Measurements from ENCODE around the gene UQCRHL.

The UQCRHL gene

DNA sequence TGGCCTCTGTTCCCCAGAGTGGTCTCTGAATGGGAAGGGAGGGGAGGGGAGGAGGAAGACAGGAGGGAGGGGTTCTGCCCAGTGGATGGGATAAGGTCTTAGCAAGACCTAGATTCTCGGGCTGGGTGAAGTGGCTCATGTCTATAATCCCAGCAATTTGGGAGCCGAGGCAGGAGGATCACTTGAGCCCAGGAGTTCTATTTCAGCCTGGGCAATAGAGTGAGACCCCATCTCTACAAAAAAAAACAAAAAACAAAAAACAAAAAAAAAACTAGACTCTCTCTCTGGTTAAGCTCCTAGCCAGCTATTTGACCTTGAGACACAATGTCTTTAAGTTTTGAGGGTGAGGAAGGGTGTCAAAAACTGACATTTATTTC lies 11.4 kb downstream of the UQCRHL start:
- DNase-seq = no peak

DNA sequence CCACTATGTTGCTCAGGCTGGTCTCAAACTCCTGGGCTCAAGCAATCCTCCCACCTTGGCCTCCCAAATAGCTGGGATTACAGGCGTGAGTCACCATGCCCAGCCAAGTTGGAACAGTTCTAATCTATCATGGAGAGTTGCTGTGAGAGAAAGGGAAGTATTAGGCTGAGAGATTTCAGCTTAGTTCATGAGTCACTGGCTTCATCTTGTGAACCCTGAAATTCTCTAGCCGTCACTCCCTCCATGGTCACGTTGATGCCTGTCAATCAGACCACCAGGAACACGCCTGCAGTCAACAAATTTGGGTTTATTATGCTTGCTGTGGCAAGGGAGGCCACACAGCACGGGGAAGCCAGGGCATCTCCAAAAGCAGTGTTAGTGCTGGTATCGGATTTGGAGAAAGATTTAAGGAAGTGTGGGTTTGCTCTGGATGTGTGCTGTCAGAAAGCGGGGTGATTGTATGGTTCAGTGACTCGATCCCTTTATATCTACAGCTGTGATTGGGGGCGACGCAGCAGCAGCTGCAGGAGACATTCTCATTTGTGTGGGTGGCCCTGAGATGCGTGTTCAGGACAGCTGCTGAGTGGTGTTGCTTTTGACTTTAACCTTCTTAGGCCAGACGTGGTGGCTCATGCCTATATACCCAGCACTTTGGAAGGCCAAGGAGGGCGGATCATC lies 18.7 kb downstream of the UQCRHL start:
- no peak for DNase-seq

DNA sequence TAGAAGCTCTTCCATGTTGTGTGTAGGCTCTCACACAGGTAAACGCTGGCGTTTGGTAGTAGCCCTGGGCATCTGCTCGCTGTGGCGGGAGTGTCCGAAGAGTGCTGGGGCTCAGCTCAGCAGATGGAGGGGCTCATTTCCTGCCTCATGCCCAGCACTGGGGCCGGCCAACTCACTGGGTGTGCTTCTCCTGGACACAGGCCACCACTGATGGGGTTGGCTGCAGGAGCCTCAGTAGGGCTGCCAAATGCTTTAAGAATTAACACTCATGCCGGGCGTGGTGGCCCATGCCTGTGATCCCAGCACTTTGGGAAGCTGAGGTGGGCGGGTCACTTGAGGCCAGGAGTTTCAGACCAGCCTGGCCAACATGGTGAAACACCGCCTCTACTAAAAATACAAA lies 20.9 kb downstream of the UQCRHL start:
- no peak for DNase-seq

DNA sequence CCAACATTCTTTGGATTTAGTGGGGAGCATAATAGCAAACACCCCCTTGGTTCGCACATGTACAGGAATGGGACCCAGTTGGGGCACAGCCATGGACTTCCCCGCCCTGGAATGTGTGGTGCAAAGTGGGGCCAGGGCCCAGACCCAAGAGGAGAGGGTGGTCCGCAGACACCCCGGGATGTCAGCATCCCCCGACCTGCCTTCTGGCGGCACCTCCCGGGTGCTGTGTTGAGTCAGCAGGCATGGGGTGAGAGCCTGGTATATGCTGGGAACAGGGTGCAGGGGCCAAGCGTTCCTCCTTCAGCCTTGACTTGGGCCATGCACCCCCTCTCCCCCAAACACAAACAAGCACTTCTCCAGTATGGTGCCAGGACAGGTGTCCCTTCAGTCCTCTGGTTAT lies 21.8 kb downstream of the UQCRHL start:
- DNase-seq = no peak

DNA sequence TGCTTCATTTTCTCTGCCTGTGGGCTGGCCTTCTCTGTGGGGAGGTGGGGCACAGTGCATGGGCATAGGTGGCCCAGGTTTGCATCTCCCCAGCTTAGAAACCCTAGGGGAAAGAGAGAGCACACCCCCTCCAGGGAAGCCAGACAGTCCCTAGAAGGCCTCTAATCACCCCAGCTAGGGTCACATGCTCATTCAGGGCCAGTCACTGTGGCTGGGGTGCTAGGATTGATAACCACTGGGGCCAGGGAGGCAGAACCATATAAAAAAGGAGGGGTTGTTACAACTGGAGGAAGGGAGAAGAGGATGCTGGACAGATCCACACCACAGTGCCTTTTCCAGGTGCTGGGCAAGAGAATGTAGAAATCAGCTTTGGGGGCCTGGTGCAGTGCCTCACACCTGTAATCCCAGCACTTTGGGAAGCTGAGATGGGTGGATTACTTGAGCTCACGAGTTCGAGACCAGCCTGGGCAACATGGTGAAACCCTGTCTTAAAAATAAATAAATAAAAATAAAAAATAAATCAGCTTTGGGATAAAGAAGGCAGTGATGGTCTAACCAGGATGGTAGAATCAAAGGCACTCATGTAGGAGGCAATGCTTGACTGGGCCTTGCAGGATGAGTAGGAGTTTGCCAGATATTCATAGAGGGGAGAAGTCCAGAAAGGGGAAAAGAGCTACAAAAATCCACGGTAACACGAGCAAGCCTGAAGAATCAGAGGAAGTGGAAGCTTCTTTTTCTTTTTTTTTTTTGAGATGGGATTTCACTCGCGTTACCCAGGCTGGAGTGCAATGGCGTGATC lies 29.3 kb downstream of the UQCRHL start:
- DNase-seq = no peak

DNA sequence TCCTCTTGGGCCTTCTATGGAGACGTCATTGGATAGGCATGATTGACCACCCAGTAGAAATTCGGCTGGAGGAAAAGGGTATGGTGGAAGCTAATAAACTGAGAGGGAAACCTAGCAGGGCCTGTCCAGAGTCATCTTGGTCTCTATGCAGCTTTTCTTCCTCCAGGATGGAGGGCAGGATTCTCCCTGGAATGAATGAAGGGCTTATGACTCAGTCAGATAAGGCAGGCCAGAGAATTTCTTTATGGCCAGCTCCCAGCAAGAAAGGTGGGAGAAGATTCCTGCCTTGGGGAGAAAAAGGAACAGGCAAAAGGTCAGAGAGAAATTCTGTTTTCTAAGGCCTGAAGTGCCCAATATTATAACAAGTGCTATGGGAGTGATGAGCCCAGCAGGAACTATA lies 31.7 kb downstream of the UQCRHL start:
- no peak for DNase-seq

DNA sequence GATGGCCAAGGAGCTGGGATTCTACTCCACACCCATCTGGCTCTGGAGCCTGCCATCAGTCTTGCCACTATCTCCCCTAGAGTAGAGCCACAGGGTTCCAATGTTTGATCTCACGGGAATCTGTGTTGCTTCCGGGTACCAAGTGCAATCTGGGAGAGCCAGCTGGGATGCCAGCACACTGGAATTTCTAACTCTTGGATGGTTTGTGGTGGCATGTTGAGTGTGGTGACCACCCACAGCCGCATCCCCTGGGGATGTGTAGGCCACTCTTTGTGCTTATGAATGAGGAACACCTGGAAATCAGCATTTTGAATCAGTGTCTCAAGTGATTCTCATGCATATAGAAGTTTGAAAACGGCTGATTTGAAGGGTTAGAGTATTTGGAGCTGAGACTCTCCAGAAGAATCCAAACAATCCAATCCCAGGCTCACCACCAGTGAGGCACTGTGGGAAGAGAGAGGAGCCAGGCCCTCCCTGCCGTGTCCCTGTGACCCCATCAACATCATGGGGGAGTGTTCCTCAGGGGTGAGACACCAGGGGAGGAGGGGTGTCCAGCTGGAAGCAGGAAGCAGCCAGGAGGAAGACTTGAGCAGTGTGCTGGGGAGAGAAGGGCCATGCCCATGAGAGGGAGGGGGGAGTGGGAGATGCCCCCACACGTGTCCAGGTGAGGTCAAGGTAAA lies 35.5 kb downstream of the UQCRHL start:
- no peak for DNase-seq

DNA sequence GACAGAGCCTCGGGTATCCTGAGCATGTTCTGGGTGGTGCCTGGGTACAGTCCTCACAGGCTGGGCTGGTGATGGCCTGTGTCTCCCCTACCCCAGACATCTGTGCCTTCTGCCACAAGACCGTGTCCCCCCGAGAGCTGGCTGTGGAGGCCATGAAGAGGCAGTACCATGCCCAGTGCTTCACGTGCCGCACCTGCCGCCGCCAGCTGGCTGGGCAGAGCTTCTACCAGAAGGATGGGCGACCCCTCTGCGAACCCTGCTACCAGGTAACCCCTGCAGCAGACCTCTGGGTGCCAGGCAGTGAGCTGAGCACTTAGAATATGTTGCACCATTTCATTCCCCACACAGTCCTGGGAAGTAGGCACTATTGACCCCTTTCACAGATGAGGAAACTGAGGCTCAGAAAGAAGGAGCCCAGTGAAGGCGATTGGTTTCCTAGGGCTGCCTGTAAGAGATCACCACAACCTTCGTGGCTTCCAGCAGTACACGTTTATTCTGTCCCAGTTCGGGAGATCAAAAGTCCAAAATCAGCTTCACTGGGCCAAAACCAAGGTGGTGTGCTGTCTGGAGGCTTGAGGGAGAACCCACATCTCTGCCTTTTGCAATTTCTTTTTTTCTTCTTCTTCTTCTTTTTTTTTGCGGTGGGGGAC lies 37.0 kb downstream of the UQCRHL start:
- DNase-seq = no peak

DNA sequence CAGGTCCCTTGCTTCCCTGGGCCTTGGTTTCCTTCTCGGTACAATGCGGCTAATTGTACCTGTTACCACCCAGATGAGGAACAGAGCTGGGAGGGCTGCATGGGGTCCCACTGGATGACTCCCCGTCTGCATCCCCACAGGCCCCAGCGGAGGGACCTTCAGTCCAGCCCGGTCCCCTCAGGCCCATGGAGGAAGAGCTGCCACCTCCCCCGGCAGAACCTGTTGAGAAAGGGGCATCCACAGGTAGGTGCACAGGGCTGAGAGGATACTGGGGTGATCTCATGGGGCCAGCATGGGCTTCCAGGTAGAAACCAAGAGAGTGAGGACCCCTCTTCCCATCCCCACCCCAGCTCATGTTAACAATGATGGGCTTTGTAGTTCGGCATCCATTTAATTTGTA lies 39.1 kb downstream of the UQCRHL start:
- no peak for DNase-seq

DNA sequence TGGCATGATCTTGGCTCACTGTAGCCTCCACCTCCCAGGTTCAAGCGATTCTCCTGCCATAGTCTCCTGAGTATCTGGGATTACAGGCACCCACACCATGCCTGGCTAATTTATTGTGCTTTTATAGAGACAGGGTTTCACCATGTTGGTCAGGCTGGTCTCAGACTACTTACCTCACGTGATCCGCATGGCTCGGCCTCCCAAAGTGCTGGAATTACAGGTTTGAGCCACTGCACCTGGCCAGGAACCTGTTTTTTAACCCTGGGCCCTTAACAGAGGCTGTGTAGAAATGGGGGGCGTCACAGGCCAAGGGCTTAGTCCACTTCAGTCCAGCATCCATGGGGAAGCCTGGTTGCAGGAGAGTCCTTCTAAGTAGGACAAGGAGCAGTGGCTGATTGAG lies 39.5 kb downstream of the UQCRHL start:
- no peak for DNase-seq

DNA sequence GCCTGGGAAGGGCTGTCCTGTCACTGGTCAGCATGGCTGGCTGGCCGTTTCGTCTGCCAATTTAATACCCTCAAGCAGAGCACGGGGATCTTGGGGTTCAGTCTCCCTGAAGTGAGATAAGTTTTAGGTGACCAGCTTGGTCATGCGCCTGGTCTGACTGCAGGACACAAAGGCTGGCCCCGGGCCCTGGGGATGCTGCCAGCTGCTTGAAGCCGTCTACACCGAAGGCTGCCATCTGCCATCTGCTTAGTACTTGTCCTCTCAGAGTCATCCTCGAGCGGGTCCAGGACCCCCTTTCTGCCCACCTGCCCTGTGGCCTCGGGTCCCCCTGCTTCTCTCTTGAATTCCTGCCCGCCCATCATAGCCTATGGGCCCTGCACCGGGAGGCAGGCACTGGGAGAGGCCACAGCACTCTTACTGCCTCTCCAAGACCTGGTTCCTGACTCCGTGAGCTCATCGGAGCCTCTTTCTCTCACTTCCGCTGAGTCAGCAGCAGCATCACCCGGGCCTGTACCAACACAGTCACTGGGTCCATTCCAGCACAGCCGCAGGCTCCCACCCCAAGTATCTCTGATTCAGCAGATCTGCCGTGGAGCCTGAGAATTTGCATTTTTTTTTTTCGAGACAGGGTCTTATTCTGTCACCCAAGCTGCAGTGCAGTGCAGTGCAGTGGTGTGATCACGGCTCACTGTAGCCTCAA lies 41.8 kb downstream of the UQCRHL start:
- no peak for DNase-seq

DNA sequence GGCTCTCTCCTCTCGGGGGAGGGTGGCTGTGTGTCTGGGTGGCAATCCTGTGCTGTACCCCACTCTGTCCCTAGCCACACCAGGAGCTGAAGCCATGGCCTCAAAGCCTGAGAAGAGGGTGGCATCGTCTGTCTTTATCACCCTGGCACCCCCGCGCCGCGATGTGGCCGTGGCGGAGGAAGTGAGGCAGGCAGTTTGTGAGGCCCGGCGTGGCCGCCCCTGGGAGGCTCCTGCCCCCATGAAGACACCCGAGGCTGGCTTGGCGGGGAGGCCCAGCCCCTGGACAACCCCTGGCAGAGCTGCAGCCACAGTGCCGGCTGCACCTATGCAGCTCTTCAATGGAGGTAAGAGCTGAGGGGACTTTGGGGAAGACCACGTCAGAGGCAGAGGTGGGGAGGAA lies 42.6 kb downstream of the UQCRHL start:
- no peak for DNase-seq

DNA sequence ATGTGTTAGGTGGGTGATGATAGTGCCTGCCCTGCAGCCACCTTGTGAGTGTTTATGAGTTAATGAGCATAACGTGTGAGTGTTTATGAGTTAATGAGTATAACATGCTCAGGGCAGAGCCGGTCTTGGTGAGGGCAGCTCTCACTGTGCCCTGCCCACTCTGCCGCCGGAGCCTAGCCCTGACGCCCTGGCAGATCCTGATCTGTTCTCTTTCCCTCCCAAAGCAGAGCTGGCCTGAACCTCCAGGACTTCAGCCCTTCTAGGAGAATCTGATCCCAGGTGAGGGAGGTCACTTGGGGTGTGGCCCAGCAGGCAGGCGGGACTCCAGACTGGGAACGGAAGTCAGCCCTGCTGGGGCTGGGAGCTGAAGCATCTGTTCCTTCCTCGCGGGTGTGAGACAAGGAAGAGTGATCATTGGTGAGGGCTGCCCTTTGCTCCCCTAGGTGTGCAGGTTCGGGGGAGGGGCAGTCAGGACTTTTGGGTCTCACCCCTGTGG lies 43.1 kb downstream of the UQCRHL start:
- DNase-seq = no peak

DNA sequence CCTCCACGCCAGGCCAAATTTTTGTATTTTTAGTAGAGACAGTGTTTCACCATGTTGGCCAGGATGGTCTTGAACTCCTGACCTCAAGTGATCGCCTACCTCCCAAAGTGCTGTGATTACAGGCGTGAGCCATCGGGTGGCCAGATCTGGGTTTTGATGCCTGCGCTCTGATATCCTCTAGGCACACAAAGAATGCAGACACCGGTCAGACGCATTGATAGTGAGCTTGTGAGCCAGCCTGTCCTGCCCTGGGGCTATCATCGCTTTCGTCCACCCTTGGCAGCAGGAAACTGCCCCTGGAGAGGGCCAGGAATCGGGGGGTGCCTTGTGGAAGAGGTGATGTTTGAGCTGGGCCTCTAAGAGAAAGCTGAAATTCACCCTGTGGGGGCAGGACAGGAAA lies 44.9 kb downstream of the UQCRHL start:
- DNase-seq = no peak

DNA sequence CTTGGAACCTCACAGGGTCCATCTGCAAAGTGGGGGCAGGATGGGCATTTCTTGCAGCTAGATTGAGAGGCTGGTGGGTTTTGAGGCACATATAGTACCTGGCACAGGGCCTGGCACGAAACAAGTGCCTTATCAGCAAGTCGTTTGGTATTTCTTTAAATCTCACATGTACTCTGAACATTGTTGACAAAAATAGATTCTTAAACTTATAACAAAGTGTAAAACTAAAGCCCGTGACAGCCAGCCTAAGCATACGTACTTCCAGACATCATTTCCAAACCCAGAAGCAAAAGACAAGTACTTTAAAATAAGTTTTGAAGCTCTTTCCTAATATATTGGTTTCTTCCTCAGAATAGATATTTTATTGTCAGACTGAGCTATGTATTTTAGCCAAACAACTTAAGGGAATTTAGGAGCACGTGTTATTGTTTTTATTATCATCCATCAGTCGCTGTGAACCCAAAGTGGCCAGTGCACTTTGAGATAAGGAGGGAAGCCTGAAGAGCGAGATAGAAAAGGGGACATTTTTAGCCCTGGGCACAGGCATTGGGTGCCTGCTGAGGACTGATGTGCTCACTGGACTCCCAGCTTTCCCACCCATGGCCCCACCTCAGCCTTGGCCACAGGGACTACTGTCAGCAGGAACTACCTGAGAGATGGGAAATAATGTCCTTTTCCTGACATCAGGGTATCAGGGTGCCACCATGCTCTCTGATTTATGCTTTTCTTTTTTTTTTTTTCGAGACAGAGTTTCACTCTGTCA lies 45.9 kb downstream of the UQCRHL start:
- DNase-seq = no peak

DNA sequence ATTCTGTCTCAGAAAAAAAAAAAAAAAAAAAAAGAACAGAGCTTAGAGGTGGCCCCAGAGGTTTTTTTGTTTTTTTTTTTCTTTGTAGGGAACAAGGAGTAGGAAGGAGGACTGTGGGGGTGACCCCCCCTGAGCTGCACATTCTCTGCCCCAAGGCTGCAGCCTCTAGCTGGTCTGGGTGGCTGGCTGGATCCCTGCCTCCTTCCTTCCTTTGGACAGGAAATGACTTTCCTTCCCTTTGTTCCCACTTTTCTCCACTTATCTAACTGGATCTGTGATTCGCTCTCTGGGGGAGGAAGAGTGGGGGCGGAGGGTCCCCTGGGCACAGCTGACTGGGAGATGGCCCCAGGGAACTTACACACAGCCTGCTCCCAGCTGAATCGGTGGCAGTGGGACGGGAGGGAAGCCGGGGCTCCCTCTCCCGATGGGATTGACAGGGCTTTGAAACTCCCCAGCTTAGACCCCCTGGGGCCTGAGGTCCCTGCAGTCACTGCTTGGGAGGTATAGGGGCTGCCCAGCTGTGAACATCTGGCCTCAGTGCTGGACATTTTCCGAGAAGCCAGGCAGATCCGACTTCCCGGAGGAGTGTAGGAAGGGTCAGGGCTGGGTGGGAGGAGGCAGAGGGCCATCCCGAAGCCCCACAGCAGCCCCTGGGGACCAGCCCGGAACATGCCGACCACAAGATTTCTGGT lies 46.8 kb downstream of the UQCRHL start:
- DNase-seq = no peak

DNA sequence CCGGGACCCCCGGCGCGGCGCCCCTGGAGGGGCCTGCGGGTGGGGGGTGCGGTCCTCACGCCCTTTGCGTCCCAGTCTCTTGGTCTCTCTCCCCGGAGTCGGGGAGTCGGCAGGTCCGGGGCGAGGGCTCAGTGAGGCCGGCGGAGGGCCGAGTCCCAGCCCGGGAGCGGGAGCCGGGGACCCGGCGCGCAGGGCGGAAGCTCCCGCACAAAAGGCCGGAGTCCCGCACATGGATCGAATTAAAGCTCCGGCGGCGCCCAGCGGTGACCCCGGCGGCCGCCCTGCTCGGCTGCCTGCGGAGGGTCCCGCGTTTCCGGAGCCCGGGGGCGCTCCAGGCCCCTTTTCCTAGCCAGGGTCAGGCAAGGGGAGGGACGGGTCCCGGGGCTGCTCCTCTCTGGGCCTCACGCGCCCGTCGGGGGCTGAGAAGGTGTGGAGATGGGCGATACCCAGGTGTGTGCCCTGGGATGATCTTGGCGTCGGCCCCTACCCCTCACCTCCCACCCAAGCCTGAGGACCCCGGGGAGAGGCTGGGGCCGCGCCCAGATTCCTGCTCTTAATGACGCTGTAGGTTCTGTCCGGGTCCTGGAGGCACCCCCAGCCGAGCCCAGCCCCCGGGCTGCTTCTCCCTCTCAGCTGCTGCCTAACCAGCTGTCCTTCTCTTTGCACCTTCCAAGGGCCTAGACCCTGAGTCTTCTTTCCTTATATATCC lies 48.3 kb downstream of the UQCRHL start:
- no peak for DNase-seq

DNA sequence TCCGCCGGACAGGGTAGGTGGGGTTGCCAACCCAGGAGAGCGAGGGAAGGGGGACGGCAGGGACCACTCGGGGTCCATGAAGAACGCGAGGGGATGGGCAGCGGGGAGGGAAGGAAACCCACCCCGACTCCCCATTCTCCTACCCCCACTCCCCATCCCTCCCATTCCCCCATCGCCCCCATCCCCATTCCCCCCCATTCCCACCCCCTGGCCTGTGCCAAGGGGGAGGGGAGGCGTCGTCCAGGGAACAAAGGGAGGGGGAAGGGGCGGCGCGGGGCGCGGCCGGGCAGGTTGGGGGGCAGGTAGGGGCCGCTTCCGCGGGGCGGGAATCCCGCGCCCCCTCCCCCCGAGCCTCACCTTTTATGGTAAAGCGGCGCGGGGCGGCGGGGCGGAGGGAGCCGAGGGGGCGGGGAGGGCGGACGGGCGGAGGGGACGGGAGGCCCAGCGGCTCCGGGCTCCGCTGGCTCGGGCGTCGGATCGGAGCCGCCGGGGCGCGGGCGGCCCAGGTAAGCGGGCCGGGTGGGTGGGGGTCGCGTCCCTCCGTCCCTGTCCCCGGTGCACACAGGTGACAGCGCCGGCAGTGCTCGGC lies 49.0 kb downstream of the UQCRHL start, which contains the start of gene FBLIM1:
Gene FBLIM1, plus strand, starts transcription at position 453 of the 589 bp plus-strand sequence. CDS start 6,189 bp downstream, outside the sequence.
- DNase-seq = no peak

DNA sequence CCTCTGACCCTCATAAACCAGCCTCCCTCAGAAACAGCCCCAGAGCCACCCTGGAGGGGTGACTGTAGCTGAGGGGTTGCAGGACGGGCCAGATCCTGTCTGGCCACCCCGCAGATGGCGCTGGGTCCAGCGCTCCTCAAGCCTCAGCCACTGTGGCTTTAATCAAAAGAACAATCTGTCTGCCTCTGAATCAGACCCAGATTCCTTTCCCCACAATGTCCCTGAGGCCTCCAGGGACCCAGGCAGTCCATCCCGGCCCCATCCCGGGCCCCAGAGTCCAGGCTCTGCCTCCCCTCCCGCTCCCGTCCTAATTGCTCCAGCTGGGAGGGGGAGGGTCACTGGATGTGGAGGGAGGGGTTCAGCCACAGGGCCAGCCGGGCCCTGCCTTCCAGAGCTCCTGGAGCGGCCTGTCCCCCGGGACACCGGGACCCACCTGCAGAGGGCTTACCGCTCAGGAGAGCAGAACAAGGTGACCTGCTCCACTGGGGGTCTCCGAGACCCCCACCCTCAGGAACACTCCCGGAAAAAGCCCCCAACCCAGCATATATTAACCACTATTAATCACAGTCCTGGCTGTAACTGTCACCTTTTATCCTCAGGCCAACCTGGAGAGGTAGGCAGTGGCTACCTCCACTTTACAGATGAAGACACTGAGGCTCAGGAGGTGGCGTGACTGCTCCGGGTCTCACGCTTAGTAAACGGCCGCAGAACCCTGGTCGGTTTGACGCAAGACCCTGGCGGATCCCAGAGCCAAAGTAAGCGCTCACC lies 49.7 kb downstream of the UQCRHL start:
- no peak for DNase-seq
